Measurements from ENCODE around the gene SH3RF3.

The SH3RF3 gene

DNA sequence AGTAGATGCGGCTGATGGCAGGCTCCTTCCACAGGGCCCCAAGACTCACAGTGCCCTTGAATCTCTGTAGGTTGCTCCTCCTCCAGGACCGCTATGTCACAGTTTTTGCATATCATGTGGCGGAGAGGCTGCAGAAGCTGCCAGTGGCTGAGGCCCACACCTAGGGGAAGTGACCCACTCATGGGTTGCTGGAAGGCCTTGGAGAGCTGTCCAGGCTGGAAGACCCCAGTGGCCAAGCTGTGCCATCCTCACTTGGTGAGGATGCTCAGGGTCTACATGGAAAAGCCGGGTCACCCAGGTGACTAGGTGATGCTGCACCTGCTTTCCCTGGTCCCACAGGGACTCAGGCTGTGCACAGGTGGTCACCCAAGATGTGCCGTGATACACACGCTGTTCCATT is 394.1 kb downstream of the SH3RF3 start:
- H3K4me3 ChIP-seq (ENCODE audit: low read depth, low read length), result no peak overlapping the region
- no peak for TF ChIP-seq CTCF (IDR thresholded peaks at IDR 0.05; ENCODE audit: borderline replicate concordance, insufficient read depth, low read depth, low read length)

- no peak overlapping the region for H3K4me3 ChIP-seq (ENCODE audit: low read depth, low read length)
- no peak for TF ChIP-seq CTCF (IDR thresholded peaks at IDR 0.05; ENCODE audit: borderline replicate concordance, insufficient read depth, low read depth, low read length)
Measured at GRCh38 chr2:109523536-109524361, 394.7 kb downstream of the SH3RF3 start.

- TF ChIP-seq CTCF (IDR thresholded peaks at IDR 0.05; ENCODE audit: borderline replicate concordance, insufficient read depth, low read depth, low read length), result no peak
- no peak overlapping the region for H3K4me3 ChIP-seq (ENCODE audit: low read depth, low read length)
Measured at GRCh38 chr2:109525836-109526235, 396.8 kb downstream of the SH3RF3 start.

DNA sequence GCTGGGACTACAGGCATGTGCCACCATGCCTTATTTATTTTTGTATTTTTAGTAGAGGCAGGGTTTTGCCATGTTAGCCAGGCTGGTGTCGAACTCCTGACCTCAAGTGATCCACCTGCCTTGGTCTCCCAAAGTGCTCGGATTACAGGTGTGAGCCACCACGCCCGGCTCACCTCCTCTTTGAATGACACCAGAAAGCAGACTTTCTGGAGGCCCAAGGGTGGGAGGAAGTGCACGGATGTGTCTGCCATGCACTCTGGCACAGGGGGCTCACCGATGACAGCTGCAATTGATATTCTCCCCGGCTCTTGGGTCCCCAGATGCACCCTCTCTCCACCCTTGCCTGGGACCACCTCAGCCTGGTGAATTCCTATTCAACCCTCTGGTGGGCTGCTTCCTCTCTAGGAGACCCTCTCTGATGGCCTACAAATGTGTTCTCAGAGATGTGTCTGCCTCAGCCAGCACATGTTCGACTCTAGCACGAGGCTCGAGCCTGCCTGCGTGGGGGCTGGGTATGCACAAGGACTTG is 397.5 kb downstream of the SH3RF3 start:
- TF ChIP-seq CTCF (IDR thresholded peaks at IDR 0.05; ENCODE audit: borderline replicate concordance, insufficient read depth, low read depth, low read length), result no peak
- H3K4me3 ChIP-seq (ENCODE audit: low read depth, low read length), result no peak overlapping the region

DNA sequence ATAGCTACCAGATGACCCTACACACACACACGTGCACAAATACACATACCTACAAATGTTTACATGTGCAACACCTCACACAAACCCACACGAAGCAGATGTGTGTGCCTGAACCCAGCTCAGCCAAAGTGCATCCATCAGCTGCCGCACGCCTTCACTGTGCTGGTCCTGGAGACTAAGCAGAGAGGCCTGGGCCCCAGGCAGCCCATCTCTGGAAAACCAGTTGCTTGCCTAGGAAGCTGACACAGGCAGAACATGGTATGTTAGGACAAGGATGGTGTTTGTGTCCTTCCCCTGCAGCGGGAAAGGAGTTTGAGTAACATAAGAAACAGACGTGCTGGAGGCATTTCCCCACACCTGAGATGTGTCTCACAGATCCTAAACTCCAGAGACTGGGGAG is 398.1 kb downstream of the SH3RF3 start:
- no peak for TF ChIP-seq CTCF (IDR thresholded peaks at IDR 0.05; ENCODE audit: borderline replicate concordance, insufficient read depth, low read depth, low read length)
- H3K4me3 ChIP-seq (ENCODE audit: low read depth, low read length), result no peak overlapping the region

- no peak for TF ChIP-seq CTCF (IDR thresholded peaks at IDR 0.05; ENCODE audit: borderline replicate concordance, insufficient read depth, low read depth, low read length)
- H3K4me3 ChIP-seq (ENCODE audit: low read depth, low read length), result no peak overlapping the region
Measured at GRCh38 chr2:109527846-109528705, 399.1 kb downstream of the SH3RF3 start.
